ENCODE measurements around the gene IQSEC3.

IQSEC3 gene

DNA sequence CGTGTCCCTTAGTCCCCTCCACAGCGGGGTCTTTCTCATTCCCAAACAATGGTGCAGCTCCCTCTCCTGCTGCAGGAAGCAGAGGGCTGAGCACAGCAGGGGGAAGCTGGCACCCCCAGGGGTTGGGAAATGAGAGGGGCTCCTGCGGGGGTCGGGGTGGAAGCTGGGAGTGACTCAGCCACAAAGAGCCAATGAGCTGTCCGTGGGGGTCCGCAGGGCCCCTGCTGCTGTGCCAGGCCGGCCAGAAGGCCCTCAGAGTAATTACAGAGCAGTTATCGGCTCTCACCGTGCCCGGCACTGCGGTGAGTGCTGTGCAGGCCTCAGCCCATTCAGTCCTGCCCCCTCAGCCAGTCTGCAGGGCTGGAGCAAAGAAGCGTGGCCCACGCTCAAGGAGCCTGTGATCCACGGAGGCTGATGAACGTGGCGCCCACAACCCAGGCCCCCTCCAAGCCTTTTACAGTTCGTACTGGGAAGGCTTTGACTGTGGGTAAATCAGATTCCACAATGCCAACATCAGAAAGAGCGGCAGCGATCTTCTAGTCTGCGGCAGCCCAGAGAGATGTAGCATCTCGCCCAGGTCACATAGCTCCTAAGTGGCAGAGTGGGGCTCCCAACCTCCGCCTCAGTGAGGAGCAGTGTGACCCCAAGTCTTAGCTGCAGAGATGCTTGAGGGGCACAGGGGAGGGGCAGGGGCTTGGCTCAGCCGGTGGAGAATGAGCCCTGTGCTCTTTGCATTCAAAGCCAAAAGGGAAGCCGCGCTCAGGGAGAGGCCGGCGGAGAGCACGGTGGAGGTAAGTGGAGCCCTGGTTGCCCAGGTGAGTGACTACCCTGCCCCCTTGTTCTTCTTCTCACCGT lies 104.0 kb downstream of the IQSEC3 start:
- no peak overlapping the region for H3K4me3 ChIP-seq (replicated peaks in 1 of 2; ENCODE audit: low read depth in 2 of 2, low read length in 2 of 2)
- no peak for DNase-seq (ENCODE audit: low read depth in 2 of 2)
- TF ChIP-seq, protein P1, sequence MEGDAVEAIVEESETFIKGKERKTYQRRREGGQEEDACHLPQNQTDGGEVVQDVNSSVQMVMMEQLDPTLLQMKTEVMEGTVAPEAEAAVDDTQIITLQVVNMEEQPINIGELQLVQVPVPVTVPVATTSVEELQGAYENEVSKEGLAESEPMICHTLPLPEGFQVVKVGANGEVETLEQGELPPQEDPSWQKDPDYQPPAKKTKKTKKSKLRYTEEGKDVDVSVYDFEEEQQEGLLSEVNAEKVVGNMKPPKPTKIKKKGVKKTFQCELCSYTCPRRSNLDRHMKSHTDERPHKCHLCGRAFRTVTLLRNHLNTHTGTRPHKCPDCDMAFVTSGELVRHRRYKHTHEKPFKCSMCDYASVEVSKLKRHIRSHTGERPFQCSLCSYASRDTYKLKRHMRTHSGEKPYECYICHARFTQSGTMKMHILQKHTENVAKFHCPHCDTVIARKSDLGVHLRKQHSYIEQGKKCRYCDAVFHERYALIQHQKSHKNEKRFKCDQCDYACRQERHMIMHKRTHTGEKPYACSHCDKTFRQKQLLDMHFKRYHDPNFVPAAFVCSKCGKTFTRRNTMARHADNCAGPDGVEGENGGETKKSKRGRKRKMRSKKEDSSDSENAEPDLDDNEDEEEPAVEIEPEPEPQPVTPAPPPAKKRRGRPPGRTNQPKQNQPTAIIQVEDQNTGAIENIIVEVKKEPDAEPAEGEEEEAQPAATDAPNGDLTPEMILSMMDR (IDR thresholded peaks at IDR 0.05; ENCODE audit: low read depth, low read length) = no peak

GRCh38 chr12:171276-171675 lies 104.7 kb downstream of the IQSEC3 start:
- DNase-seq (ENCODE audit: low read depth in 2 of 2) = no peak
- H3K4me3 ChIP-seq (replicated peaks in 1 of 2; ENCODE audit: low read depth in 2 of 2, low read length in 2 of 2) = no peak overlapping the region
- TF ChIP-seq, protein P1 (IDR thresholded peaks at IDR 0.05; ENCODE audit: low read depth, low read length) = no peak

DNA sequence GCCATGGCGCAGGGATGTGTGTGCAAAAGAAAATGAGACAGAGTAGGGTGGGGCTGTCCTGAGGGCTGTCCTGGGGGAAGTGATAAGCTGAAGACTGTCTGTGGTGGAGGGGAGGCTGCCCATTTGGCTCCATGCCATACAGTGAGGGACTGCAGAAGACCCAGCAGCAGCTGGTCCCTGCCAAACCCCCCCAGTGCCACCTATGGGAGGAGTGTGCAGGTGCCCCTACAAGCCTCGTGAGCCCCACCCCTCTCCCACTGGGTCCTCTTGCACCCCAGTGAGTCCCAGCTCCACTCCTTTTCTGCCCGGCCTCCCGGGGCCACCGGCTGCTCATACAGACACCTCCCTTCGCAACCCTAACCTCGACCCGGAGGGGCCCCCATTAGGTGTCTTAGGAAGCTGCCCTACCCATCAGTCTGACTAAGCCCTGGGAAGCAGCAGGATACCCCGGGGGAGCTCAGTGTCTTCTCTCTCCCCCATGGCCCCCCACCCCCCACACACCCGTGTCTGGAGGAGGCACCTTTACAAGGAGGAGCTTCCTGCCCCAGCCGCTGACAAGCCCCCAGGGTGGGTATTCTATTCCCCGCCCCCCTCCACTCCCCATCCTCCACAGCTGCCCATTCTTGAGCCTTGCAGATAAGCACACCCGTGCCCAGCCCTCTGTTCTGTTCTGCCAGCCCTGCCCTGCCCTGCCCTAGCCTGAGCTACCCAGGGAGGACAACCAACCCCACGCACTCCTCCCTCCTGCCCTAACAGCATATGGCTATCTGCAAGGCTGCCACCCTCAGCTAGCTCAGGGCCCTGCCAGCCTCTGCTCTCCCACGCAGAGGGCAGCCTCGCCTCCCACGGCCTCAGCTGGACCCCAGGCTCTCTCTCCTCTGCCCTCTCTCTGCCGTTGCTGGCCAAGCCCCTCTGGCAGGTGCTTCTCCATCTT lies 105.4 kb downstream of the IQSEC3 start:
- TF ChIP-seq, protein P1 (IDR thresholded peaks at IDR 0.05; ENCODE audit: low read depth, low read length) = no peak
- DNase-seq (ENCODE audit: low read depth in 2 of 2) = no peak
- H3K4me3 ChIP-seq (replicated peaks in 1 of 2; ENCODE audit: low read depth in 2 of 2, low read length in 2 of 2) = no peak overlapping the region

GRCh38 chr12:172732-173161 lies 106.2 kb downstream of the IQSEC3 start:
- DNase-seq (ENCODE audit: low read depth in 2 of 2) = no peak
- TF ChIP-seq, protein P1 (IDR thresholded peaks at IDR 0.05; ENCODE audit: low read depth, low read length) = no peak
- no peak overlapping the region for H3K4me3 ChIP-seq (replicated peaks in 1 of 2; ENCODE audit: low read depth in 2 of 2, low read length in 2 of 2)

GRCh38 chr12:174124-174523 lies 107.6 kb downstream of the IQSEC3 start:
- DNase-seq (ENCODE audit: low read depth in 2 of 2) = no peak
- no peak overlapping the region for H3K4me3 ChIP-seq (replicated peaks in 1 of 2; ENCODE audit: low read depth in 2 of 2, low read length in 2 of 2)
- TF ChIP-seq, protein P1 (IDR thresholded peaks at IDR 0.05; ENCODE audit: low read depth, low read length) = no peak

GRCh38 chr12:174596-174995 lies 108.0 kb downstream of the IQSEC3 start:
- no peak overlapping the region for H3K4me3 ChIP-seq (replicated peaks in 1 of 2; ENCODE audit: low read depth in 2 of 2, low read length in 2 of 2)
- TF ChIP-seq, protein P1 (IDR thresholded peaks at IDR 0.05; ENCODE audit: low read depth, low read length) = no peak
- DNase-seq (ENCODE audit: low read depth in 2 of 2) = no peak

Data from cardiac fibroblast (primary cell).